SU-DHL-6 (cell line): ENCODE results near the gene SMARCD2.

ENCODE experiments used
- H2AFZ ChIP-seq: fragments of 200-600 bp; sonication (generic); 2 replicates; pipeline ENCODE4 v1.6.1; 2014; ENCODE audit warnings: low read depth, mild to moderate bottlenecking, moderate library complexity, mixed read lengths, antibody characterized with exemption, low read length; ENCODE audit not compliant: severe bottlenecking
- H3F3A ChIP-seq: fragments of 200-600 bp; shearing (Covaris generic); 2 replicates; pipeline ENCODE4 v1.6.0; 2016; ENCODE audit warnings: antibody characterized with exemption, mild to moderate bottlenecking; ENCODE audit not compliant: insufficient read depth
- H3K27ac ChIP-seq: fragments of 200-600 bp; sonication (generic); 2 replicates; pipeline ENCODE4 v1.5.1; 2016; ENCODE audit warnings: low read depth, mild to moderate bottlenecking, low read length, moderate library complexity, mixed read lengths
- H3K27me3 ChIP-seq: fragments of 200-600 bp; sonication (generic), shearing (Covaris generic); 2 replicates; pipeline ENCODE4 v1.6.0; 2014; ENCODE audit warnings: mild to moderate bottlenecking, low read length
- H3K36me3 ChIP-seq: fragments of 200-600 bp; sonication (generic); 2 replicates; pipeline ENCODE4 v1.6.1; 2014; ENCODE audit warnings: mild to moderate bottlenecking, low read length, mixed read lengths
- H3K4me2 ChIP-seq: fragments of 300-600, 200-600 bp; shearing (Covaris generic), sonication (generic); 2 replicates; pipeline ENCODE4 v1.6.0; 2014; ENCODE audit warnings: low read length, low read depth, mild to moderate bottlenecking; ENCODE audit not compliant: poor library complexity, severe bottlenecking
- H3K4me3 ChIP-seq: fragments of 200-600 bp; sonication (generic); 2 replicates; pipeline ENCODE4 v1.5.1; 2014; ENCODE audit warnings: antibody characterized with exemption, low read length, mild to moderate bottlenecking, mixed read lengths; ENCODE audit not compliant: insufficient read depth, poor library complexity, severe bottlenecking
- H3K79me2 ChIP-seq: fragments of 200-600 bp; sonication (generic); 2 replicates; pipeline ENCODE4 v1.6.1; 2014; ENCODE audit warnings: mild to moderate bottlenecking, low read length, moderate library complexity; ENCODE audit not compliant: insufficient read depth
- H3K9ac ChIP-seq: fragments of 200-600 bp; sonication (generic); 2 replicates; pipeline ENCODE4 v1.7.0; 2014; ENCODE audit warnings: mild to moderate bottlenecking, low read length
- H3K9me2 ChIP-seq: fragments of 200-600 bp; sonication (generic); replicated peaks from 2 replicates; pipeline ENCODE4 v1.6.1; 2014; ENCODE audit warnings: low read length; ENCODE audit not compliant: insufficient read depth
- H3K9me3 ChIP-seq: fragments of 200-600 bp; sonication (generic); 2 replicates; pipeline ENCODE4 v1.6.1; 2014; ENCODE audit warnings: low read length, mixed read lengths; ENCODE audit not compliant: insufficient read depth
- H4K20me1 ChIP-seq: fragments of 200-600 bp; sonication (generic); 2 replicates; pipeline ENCODE4 v1.6.1; 2014; ENCODE audit warnings: low read depth, mild to moderate bottlenecking, antibody characterized with exemption, low read length, moderate library complexity, mixed read lengths
- CTCF ChIP-seq: fragments of 200-600 bp; sonication (generic); IDR thresholded peaks from one replicate; pipeline ENCODE4 v1.5.1; 2017; ENCODE audit warnings: antibody characterized with exemption, mild to moderate bottlenecking, low read length, moderate library complexity; ENCODE audit not compliant: insufficient read depth, poor library complexity, severe bottlenecking
- EZH2phosphoT487 ChIP-seq: fragments of 200-600 bp; sonication (generic), shearing (Covaris generic); conservative IDR thresholded peaks from 2 replicates; pipeline ENCODE4 v1.6.1; 2018; ENCODE audit warnings: mild to moderate bottlenecking, antibody characterized with exemption, low read length, moderate library complexity, mixed read lengths

Gene SMARCD2

GRCh38 chr17:63819585-63820537, 22.6 kb downstream of the SMARCD2 start:
- Histone ChIP-seq H3K79me2 (peaks cover 4% of the 10 kb centered on the region; the same call in 1 of the 2 replicates), H3K27ac (no peak overlapping the region), H3K9ac (no peak overlapping the region), H2AFZ (no peak overlapping the region), H3K9me3 (no peaks in the 10 kb centered on the region), H3K27me3 (no peaks in the 10 kb centered on the region), H3F3A (peaks cover 27% of the 10 kb centered on the region), H3K9me2 (no peaks in the 10 kb centered on the region), H3K4me3 (no peak overlapping the region), H4K20me1 (no peaks in the 10 kb centered on the region; the same call in 1 of the 2 replicates), H3K4me2 (no peak overlapping the region), H3K36me3 (peaks cover 42% of the 10 kb centered on the region)
- TF ChIP-seq CTCF (no peak), EZH2phosphoT487 (no peak)

GRCh38 chr17:63819131-63819530, 23.4 kb downstream of the SMARCD2 start:
- Histone ChIP-seq H3F3A (peaks cover 27% of the 10 kb centered on the region), H3K27ac (no peak overlapping the region), H2AFZ (no peak overlapping the region), H3K36me3 (peaks cover 44% of the 10 kb centered on the region), H3K4me3 (no peak overlapping the region), H3K27me3 (no peaks in the 10 kb centered on the region), H3K79me2 (peaks cover 4% of the 10 kb centered on the region; the same call in 1 of the 2 replicates), H4K20me1 (no peaks in the 10 kb centered on the region; the same call in 1 of the 2 replicates), H3K4me2 (no peak overlapping the region), H3K9ac (no peak overlapping the region), H3K9me2 (no peaks in the 10 kb centered on the region), H3K9me3 (no peaks in the 10 kb centered on the region)
- TF ChIP-seq EZH2phosphoT487 (no peak), CTCF (no peak)

DNA sequence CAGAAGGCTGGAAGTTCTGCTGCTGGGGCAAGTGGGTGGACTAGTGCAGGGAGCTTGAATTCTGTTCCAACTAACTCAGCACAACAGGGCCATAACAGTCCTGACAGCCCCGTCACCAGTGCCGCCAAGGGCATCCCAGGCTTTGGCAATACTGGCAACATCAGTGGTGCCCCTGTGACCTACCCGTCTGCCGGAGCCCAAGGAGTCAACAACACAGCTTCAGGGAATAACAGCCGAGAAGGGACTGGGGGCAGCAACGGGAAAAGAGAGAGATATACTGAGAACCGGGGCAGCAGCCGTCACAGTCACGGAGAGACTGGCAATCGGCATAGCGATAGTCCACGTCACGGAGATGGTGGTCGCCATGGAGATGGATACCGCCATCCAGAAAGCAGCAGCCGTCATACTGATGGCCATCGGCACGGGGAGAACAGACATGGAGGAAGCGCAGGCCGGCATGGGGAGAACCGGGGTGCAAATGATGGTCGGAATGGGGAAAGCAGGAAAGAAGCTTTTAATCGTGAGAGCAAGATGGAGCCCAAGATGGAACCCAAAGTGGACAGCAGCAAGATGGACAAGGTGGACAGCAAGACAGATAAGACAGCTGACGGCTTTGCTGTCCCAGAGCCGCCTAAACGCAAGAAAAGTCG, 24.6 kb downstream of the SMARCD2 start:
- Histone ChIP-seq H2AFZ (no peak overlapping the region), H4K20me1 (no peaks in the 10 kb centered on the region; the same call in 1 of the 2 replicates), H3K79me2 (peaks cover 4% of the 10 kb centered on the region; the same call in 1 of the 2 replicates), H3K9me3 (no peaks in the 10 kb centered on the region), H3K4me3 (no peak overlapping the region), H3K9ac (no peak overlapping the region), H3K4me2 (no peak overlapping the region), H3K27me3 (no peaks in the 10 kb centered on the region), H3K36me3 (peaks cover 51% of the 10 kb centered on the region), H3F3A (peaks cover 27% of the 10 kb centered on the region), H3K9me2 (no peaks in the 10 kb centered on the region), H3K27ac (no peak overlapping the region)
- TF ChIP-seq EZH2phosphoT487: no peak
- no peak for TF ChIP-seq CTCF
